ENCODE data around the gene RTN4IP1.

- no peak for TF ChIP-seq POLR2A (IDR thresholded peaks at IDR 0.05)
- no peak for TF ChIP-seq CTCF (IDR thresholded peaks at IDR 0.05)
These were observed 65.7 kb downstream of the RTN4IP1 start for GRCh38 chr6:106563614-106564013.
